Neural progenitor cell (in vitro differentiated cells): ENCODE data around the gene WDSUB1.

Experiments used
- CTCF ChIP-seq: fragments of 200-600 bp; sonication (generic); IDR thresholded peaks from 2 replicates; pipeline ENCODE4 v1.5.1; 2017; ENCODE audit warnings: antibody characterized with exemption, mild to moderate bottlenecking
- EZH2phosphoT487 ChIP-seq: fragments of 200-600 bp; sonication (generic); IDR thresholded peaks from 2 replicates; pipeline ENCODE4 v1.6.1; 2017; ENCODE audit warnings: antibody characterized with exemption

GRCh38 chr2:159227467-159227866, 59.0 kb downstream of the WDSUB1 start:
- TF ChIP-seq EZH2phosphoT487: no peak
- TF ChIP-seq CTCF: no peak
